NCI-H1694 treated with DMSO at 0.1 percent for 48 hours (cell line): ENCODE data around the gene GPR158.

Experiments
- DNase-seq: peaks from one replicate; lab custom pipeline; 2025; lab: John Stamatoyannopoulos, UW

The GPR158 gene

DNA sequence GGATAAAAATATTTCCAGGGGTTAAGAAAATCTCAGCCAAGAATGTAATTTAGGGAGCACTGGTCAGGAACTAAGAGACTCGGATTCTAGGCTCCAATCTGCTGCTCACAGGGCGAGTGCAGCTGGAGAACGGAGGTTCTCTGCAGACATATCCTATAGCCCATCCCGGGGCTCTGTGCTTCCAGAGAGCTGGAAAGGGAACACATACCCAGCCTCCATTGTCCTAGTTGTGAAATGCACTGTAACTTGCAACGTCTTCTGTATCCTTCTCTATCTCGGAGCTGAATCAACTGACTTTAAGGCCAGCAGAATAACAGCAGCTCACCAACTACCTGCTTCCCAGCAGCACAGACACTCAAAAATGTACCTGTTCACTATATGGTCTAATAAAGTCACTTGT, 408.2 kb downstream of the GPR158 start:
- no peak for DNase-seq

DNA sequence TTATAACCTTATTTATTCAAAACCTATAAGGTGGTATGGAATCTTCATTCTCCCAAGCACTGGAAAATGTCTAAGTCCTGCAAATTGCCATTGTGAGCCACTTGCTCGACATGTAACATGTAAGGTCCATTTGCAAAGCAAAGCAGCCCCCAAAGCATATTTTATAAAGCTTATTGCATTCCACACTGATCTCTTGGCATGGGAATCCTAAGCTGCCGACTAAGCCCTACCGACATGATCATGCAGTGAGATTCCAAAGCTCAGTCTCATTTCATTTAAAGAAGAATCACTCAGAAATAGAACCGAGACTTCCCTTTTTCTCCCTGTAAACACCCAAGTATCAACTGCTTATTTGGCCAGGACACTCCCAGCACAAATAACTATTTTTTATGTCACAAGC, 425.9 kb downstream of the GPR158 start:
- DNase-seq: no peak

DNA sequence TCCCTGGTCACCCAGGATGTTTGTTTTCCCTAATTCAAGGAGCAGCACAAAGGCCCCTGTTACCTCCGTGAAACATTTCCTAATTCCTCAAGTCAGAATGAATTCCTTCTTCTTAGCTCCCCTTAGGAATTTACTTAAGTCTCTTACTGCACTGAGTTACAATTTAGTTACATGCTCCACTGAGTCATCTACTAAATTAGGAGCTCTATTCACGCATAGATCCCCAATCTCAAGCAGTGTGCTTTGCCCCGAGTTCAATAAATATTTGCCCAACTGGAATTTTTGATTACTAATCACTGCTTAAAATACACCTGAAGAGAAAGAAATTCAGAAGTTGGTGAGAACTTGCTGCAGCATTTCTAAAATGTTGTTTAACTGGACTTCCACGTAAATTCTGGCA, 429.8 kb downstream of the GPR158 start:
- no peak for DNase-seq

DNA sequence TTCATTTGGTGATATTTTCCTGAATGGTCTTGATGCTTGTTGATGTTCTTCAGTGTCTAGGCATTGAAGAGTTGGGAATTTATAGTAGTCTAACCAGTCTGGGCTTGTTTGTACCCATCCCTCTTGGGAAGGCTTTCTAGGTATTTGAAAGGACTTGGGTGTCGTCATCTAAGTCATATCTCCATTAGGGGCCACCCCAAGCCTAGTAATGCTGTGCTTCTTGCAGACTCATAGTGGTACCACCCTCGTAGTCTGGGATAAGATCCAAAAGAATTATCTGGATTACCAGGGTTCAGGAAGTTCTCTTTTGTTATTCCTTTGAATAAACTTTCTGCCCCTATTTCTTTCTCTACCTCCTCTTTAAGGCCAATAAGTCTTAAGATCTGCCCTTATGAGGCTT, 439.9 kb downstream of the GPR158 start:
- DNase-seq: no peak

DNA sequence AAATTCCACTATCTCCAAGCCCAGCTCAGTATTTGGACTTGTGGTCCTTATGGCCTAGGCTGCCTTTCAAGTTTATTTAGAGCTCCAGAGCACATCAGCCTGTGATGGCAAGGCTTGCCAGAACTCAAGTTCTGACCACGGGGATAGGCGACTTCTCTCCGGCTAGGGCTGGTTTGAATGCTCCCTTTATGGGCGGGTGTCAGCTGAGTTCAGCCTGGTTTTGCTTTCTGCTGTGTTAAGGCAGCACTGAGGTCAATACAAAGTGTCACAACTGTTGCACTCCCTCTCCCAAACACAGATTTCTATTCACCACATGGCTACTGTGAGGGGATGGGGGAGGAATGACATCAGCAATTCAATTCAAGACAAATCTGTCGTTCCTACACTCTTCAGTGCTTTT, 441.1 kb downstream of the GPR158 start:
- no peak for DNase-seq

DNA sequence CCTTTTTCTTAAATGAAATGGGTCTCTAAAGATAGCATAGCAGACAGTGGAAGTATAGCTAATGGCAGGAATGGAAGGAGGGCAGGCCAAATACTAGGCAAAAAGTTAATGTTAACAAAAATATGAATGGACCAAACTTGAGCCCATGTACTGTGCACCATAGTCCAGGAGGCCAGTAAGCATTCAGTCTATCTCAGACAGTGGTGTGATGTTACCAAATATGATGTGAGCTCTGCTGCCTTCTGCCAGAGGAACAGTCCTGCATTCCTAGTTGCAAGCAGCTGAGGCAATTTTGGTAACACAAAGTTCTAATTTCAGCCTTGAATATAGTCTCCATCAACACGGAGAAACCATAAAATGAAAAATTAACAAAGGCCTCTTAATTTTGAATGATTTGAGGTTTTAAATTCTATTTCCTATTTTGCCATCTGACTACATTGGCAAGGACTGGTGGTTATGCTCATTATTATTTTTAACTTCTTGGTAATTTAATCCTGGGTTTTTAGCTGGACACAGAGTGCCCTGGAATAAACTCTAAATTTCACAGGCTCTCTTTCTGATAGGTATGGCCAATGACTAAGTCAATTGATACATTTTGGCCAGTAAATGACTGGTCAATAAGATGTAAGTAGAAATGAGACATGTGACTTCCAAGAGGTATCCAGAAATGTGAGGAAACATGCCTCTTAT, 442.2 kb downstream of the GPR158 start:
- no peak for DNase-seq

DNA sequence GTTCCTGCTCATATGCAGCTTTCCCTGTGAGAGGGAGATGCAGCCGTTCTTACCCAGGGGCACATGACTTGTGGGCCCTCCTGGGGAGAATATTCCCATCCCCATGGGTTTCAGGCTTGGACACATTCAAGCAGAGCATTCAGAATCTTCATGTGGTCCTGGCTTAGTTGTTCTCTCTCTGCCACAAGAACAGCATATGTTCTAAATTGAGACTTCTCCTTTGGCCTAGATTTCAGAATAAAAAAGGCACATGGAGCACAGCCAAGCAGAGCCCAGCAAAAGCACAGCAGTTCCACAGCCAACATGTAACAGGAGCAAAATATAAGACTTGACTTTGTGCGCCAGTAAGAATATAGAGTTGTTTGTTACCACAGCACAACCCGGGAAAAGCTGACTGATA, 452.8 kb downstream of the GPR158 start:
- no peak for DNase-seq

DNA sequence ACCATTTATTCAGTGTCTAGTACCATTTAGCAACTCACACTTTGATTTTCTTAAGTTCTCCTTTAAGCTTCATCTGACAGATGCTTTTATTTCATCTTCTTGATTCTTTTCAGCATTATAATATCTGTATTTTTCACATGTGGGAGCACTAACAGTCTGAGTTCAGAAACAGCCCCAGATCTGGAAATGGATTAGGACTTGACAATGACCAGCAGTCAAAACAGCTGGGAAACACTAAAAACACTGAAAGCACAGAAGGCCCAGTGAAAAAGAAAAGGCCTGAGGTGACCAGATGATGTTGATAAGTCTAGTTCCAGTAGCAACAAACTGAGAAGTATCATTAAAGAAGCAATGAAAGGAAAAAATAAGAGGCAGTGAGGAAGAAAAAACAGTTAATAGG, 454.5 kb downstream of the GPR158 start:
- no peak for DNase-seq

DNA sequence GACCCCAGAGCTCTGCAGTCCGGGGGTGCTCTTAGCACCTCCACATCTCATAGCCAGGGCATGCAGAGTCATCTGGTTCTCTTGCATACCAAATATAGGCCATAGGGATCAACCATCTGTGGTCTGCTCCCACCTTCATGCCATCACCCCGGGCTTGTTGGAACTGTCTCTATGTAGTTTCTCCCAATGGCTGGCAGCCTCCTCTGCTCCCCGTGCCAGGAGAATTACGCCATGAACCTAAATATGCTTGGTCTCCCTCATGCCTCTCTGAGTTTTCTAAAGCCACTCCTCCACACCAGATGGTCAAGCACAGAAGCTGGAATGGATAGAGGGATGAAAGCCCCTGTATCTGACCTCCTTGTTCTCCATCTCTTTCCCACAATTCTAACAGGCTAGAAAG, 456.7 kb downstream of the GPR158 start:
- no peak for DNase-seq

DNA sequence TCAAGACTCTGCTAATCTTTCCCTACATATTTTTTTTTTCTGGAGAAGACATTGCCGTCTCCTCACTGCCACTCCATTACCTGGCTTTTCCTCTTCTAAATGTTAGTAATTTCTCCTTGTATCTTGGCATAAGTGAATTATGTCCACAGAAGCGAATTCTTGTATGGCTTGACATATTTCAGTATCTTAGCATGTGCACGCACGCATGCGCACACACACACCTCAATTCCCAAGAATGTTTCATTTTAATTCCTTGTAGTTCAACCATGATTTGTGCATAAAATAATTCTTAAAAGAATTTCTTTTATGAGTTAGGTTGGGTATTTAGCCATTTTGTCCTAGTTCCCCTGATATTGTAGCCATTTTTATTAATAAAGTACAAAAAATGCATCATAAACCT, 458.0 kb downstream of the GPR158 start:
- DNase-seq: no peak

DNA sequence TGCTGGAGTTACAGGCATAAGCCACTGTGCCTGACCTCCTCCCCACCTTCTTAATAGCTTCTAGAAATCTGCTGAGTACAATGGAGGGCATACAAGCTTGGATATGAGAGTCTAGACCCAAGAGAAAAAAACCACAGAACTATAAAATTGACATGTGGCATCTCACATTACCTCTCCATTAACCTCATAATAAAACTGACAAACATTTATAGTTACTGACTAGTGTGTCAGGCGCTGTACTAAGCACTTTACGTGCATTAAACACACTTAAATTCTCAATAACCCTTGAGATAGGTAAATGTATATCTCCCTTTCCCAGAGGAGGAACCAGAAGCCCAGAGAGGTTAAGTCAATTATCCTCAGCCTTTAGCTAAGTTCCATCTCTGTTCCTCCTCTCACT, 458.7 kb downstream of the GPR158 start:
- no peak for DNase-seq

DNA sequence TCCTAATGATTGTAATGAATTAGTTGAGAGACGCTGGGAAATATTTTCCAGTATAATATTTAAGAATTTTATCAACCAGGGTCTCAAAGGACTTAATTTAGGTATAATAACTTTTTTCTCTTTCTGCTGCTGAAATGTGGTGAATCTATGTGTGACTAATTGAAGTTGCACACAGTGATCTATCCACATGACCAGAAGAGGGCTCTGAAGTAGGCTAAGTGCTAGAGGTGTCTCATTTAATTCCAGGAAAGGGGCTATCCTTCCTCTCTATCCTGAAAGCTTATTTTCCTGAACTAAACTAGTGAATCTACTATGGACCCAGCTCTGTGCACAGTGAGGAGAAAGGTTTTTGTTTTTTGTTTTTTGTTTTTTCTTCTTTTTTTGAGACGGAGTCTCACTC, 464.8 kb downstream of the GPR158 start:
- no peak for DNase-seq

DNA sequence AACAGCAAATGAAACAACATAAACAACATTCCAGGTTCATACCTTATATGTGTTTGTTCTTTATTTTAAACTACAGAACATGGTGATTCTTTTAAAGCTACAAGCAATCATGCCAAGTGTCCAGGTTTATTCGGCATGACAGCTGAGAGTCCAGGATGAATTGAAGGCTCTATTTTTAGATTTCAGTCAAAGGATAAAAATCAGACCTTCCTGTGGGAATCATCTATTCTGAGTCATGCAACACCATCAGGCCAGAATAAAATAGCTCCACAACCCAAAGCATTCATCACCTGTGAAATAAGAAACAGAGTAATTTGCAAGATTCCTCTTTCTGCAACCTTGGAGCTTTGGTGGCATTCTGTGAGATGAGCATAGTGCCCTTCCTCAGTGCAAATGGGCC, 466.8 kb downstream of the GPR158 start:
- no peak for DNase-seq

DNA sequence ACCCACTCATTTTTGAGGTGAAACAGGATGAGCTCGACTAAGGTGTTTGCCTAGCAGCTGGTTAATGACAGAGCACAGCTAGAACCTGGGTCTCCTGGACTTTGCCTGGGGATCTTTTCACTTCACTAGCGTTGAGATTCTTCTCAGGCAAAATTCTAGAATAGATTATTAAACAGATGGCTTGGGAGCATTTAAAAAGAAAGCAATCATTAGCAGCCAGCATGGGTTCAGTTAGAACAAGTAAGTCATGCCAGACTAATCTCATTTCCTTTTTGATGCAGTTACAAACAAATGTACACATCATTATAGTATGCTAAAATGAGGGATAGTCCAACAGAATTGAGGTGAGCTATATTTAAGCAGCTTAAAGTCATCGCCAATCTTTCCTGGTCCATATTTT, 467.9 kb downstream of the GPR158 start:
- DNase-seq: no peak

DNA sequence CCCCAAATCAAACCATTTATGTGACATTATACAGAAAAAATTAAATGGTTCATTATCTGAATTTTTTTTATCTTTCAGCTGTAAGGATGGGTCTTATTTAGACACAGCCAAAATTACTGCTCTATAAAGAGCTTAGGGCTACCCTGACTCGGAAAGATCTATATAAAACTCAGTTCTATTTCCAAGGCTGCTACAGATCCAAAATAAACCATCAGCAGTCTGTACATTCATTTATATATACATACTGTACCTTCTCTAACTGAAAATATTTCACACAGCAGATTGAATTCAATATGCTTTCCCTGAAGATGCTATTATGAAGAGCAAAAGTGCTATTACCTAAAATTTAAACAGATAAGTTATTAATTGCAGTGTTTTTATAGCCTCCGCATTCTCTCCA, 471.6 kb downstream of the GPR158 start:
- no peak for DNase-seq

DNA sequence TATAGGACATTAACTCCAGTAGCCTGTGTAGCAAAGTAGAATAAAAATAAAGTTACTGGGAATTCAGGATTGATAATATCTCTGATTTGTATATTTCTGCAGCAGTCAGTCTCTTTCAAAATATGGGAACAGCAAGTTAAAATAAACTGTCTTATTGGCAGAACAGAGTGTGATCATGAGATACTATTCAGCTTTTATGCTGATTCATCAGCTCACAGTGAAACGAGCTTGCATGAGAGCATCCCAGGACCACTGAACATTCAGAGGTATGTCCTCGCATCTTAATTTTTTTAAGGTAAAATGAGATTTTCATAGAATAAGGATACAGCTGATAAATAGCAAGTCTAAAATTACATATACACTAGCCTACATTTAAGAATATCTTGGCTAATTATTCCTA, 476.7 kb downstream of the GPR158 start:
- DNase-seq: no peak
